Measurements from ENCODE around the gene KIFC3. TPM values are rescaled to one million over a fixed set of nuclear protein-coding genes. Genes with fewer than 3 reads are reported as not detected.

Gene KIFC3
- total and polyA plus RNA-seq, 2 of the 13 experiments (the other 11 are each of a cell fraction or from before 2014, with no cell fraction given): 42.1 to 45.3 TPM

DNA sequence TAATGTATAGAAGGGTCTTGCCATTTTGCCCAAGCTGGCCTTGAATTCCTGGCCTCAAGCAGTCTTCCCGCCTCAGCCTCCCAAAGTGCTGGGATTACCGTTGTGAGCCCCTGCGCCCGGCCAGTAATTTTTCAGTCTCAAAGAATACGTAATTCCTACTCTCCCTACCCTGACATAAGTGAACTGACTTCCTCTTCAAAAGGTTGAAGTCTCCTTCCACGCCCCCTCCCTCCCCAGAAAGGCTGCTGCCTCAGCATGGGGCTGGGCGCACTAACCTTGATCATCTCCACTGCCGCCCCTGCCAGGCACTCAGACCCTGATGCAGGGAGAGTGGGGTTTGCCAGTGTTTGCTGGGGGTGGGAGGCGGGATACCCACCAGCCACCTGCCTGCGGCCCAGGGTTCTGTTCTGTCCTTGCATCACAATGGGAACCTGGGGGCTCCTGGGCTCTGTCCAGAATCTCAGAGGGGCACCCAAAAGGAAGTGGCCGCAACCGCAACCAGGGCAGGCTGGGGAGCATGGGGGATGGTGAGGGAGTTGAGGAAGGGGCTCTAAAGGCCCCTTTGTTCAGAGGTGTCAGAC, 27.5 kb downstream of the KIFC3 start:
- CTCF ChIA-PET (ENCODE audit: low intra/inter-chr PET ratio, low total read pairs): interaction anchor here (0.7 kb wide), 1 partner anchor 84 kb away, joined by 3 read pairs; no protein-coding TSS in a partner anchor
- Histone ChIP-seq H3K4me1 (ENCODE audit: insufficient read depth, low read length) (peaks cover 13% of the 10 kb centered on the region), H4K20me1 (ENCODE audit: insufficient read depth, low read length) (no peaks in the 10 kb centered on the region), H3K4me3 (replicated peaks in 1 of 3; ENCODE audit: insufficient read depth in 1 of 3, low read depth in 2 of 3, low read length in 3 of 3) (no peak overlapping the region), H3K27me3 (ENCODE audit: control insufficient read depth in 1 of 2, insufficient read depth in 2 of 2, low read length in 2 of 2) (no peaks in the 10 kb centered on the region), H3K36me3 (replicated peaks in 1 of 2; ENCODE audit: control insufficient read depth in 1 of 2, insufficient read depth in 2 of 2, low read length in 2 of 2) (peaks cover 34 to 35% of the 10 kb centered on the region in 2 experiments), H3K79me2 (ENCODE audit: insufficient read depth, low read length) (no peaks in the 10 kb centered on the region), H3K9me3 (ENCODE audit: low read length) (no peaks in the 10 kb centered on the region), H2AFZ (ENCODE audit: low read length) (no peak overlapping the region), H3K27ac (ENCODE audit: extremely low read length, insufficient read depth, low read length) (no peak overlapping the region), H3K9ac (ENCODE audit: insufficient read depth, low read depth, low read length) (no peak overlapping the region), H3K4me2 (ENCODE audit: low read depth, low read length) (no peak overlapping the region)
- ATAC-seq: no peak
- no peak for DNase-seq (ENCODE audit: low spot score)
- in situ Hi-C loops (cut with HindIII; ENCODE audit: extremely low pct_ligation_motif_present, low pct_unique_long_range_greater_than_20kb) (no loop called here), intact Hi-C loops (cut with micrococcal nuclease; ENCODE audit: unreplicated experiment) (no loop called here)
- TF ChIP-seq ZNF850 (CRISPR knock-in tag; conservative IDR thresholded peaks at IDR 0.05) (no peak), ZSCAN20 (CRISPR knock-in tag; IDR thresholded peaks at IDR 0.05; ENCODE audit: borderline replicate concordance) (no peak), STAG1 (CRISPR knock-in tag; IDR thresholded peaks at IDR 0.05) (no peak), HDAC1 (CRISPR knock-in tag; IDR thresholded peaks at IDR 0.05) (no peak), ZNF614 (CRISPR knock-in tag; IDR thresholded peaks at IDR 0.05; ENCODE audit: borderline replicate concordance) (no peak), ZNF776 (CRISPR knock-in tag; IDR thresholded peaks at IDR 0.05) (no peak), SP4 (CRISPR knock-in tag; IDR thresholded peaks at IDR 0.05) (no peak), ADNP (CRISPR knock-in tag; IDR thresholded peaks at IDR 0.05) (no peak), ZNF468 (CRISPR knock-in tag; IDR thresholded peaks at IDR 0.05) (no peak), ZNF550 (CRISPR knock-in tag; IDR thresholded peaks at IDR 0.05; ENCODE audit: borderline replicate concordance) (no peak), NR2F6 (IDR thresholded peaks at IDR 0.05) (no peak), NR2F6 (CRISPR knock-in tag; IDR thresholded peaks at IDR 0.05) (no peak), PAWR (CRISPR knock-in tag; IDR thresholded peaks at IDR 0.05; ENCODE audit: borderline replicate concordance) (no peak), SAFB2 (CRISPR knock-in tag; IDR thresholded peaks at IDR 0.05; ENCODE audit: borderline replicate concordance, low read depth) (no peak), ZNF292 (CRISPR knock-in tag; IDR thresholded peaks at IDR 0.05; ENCODE audit: borderline replicate concordance, low read depth) (no peak), ZNF607 (CRISPR knock-in tag; IDR thresholded peaks at IDR 0.05; ENCODE audit: borderline replicate concordance) (no peak)
- TF ChIP-seq, protein P1, sequence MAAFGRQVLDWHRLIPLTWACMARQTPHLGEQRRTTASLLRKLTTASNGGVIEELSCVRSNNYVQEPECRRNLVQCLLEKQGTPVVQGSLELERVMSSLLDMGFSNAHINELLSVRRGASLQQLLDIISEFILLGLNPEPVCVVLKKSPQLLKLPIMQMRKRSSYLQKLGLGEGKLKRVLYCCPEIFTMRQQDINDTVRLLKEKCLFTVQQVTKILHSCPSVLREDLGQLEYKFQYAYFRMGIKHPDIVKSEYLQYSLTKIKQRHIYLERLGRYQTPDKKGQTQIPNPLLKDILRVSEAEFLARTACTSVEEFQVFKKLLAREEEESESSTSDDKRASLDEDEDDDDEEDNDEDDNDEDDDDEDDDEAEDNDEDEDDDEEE (CRISPR knock-in tag; IDR thresholded peaks at IDR 0.05): no peak
- TF ChIP-seq, protein P2, sequence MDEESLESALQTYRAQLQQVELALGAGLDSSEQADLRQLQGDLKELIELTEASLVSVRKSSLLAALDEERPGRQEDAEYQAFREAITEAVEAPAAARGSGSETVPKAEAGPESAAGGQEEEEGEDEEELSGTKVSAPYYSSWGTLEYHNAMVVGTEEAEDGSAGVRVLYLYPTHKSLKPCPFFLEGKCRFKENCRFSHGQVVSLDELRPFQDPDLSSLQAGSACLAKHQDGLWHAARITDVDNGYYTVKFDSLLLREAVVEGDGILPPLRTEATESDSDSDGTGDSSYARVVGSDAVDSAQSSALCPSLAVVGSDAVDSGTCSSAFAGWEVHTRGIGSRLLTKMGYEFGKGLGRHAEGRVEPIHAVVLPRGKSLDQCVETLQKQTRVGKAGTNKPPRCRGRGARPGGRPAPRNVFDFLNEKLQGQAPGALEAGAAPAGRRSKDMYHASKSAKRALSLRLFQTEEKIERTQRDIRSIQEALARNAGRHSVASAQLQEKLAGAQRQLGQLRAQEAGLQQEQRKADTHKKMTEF (CRISPR knock-in tag; IDR thresholded peaks at IDR 0.05): no peak
- TF ChIP-seq, protein P3, sequence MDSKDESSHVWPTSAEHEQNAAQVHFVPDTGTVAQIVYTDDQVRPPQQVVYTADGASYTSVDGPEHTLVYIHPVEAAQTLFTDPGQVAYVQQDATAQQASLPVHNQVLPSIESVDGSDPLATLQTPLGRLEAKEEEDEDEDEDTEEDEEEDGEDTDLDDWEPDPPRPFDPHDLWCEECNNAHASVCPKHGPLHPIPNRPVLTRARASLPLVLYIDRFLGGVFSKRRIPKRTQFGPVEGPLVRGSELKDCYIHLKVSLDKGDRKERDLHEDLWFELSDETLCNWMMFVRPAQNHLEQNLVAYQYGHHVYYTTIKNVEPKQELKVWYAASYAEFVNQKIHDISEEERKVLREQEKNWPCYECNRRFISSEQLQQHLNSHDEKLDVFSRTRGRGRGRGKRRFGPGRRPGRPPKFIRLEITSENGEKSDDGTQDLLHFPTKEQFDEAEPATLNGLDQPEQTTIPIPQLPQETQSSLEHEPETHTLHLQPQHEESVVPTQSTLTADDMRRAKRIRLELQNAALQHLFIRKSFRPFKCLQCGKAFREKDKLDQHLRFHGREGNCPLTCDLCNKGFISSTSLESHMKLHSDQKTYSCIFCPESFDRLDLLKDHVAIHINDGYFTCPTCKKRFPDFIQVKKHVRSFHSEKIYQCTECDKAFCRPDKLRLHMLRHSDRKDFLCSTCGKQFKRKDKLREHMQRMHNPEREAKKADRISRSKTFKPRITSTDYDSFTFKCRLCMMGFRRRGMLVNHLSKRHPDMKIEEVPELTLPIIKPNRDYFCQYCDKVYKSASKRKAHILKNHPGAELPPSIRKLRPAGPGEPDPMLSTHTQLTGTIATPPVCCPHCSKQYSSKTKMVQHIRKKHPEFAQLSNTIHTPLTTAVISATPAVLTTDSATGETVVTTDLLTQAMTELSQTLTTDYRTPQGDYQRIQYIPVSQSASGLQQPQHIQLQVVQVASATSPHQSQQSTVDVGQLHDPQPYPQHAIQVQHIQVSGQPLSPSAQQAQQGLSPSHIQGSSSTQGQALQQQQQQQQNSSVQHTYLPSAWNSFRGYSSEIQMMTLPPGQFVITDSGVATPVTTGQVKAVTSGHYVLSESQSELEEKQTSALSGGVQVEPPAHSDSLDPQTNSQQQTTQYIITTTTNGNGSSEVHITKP (CRISPR knock-in tag; IDR thresholded peaks at IDR 0.05; ENCODE audit: low read depth): no peak
- TF ChIP-seq, protein P4, sequence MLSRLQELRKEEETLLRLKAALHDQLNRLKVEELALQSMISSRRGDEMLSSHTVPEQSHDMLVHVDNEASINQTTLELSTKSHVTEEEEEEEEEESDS (CRISPR knock-in tag; IDR thresholded peaks at IDR 0.05; ENCODE audit: borderline replicate concordance): no peak
- POLR2A ChIA-PET: no interaction called here
- over 99% methylated on average over 12 of the region's 12 CpGs for WGBS (ENCODE audit: low lambda C conversion rate)
- no TSS peak for BruUV-seq (replicated peaks)
- no peak for FAIRE-seq

All from HepG2 (cell line).